HCT116 (cell line): Measurements from ENCODE around the gene USP17L25.
"Not testable (repeated sequence)": the region's sequence is repeated elsewhere in the genome, so short reads cannot be mapped to it uniquely, and the experiment has no call there.

ENCODE experiments used
- CTCF ChIP-seq, 3 experiments: fragments of 200-600 bp in 1 of 3; sonication (generic) in 1 of 3; IDR thresholded peaks in 2 of 3; conservative IDR thresholded peaks in 1 of 3; 2 replicates each; pipeline ENCODE4 v1.5.1; 2012 to 2017; ENCODE audit warnings: low read depth in 2 of 3, low read length in 2 of 3, antibody characterized with exemption in 1 of 3, borderline replicate concordance in 1 of 3, control low read depth in 1 of 3, mild to moderate bottlenecking in 1 of 3, mixed read lengths in 1 of 3, mixed run types in 1 of 3, moderate library complexity in 1 of 3; ENCODE audit not compliant: insufficient read depth in 1 of 3
- POLR2A ChIP-seq: IDR thresholded peaks from 2 replicates; pipeline ENCODE4 v1.7.0; 2011; ENCODE audit warnings: borderline replicate concordance; ENCODE audit not compliant: insufficient read depth, insufficient read length; ENCODE audit errors: extremely low read depth
- TCF7L2 ChIP-seq: IDR thresholded peaks from 2 replicates; pipeline ENCODE4 v1.7.0; 2011; ENCODE audit warnings: borderline replicate concordance, inconsistent platforms; ENCODE audit not compliant: insufficient read depth, insufficient read length; ENCODE audit errors: extremely low read depth
- ZNF274 ChIP-seq: fragments of 200-500 bp; sonication (Bioruptor generic); IDR thresholded peaks from 2 replicates; pipeline ENCODE4 v1.6.1; 2014; ENCODE audit warnings: mild to moderate bottlenecking, low read depth, low read length, inconsistent platforms
- TF ChIP-seq, protein P1 (sequence below): IDR thresholded peaks from 2 replicates; pipeline ENCODE4 v1.6.1; 2012

- TF ChIP-seq TCF7L2; CTCF (IDR thresholded peaks at IDR 0.05 in 2 of 3, conservative IDR thresholded peaks at IDR 0.05 in 1 of 3; ENCODE audit: borderline replicate concordance in 1 of 3, insufficient read depth in 1 of 3, low read depth in 2 of 3, low read length in 2 of 3); ZNF274; POLR2A: not testable (repeated sequence)
- TF ChIP-seq, protein P1, sequence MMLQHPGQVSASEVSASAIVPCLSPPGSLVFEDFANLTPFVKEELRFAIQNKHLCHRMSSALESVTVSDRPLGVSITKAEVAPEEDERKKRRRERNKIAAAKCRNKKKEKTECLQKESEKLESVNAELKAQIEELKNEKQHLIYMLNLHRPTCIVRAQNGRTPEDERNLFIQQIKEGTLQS, result not testable (repeated sequence)
Observed at GRCh38 chr4:9324865-9325264, 4.8 kb upstream of the USP17L25 start, which contains the start of gene USP17L24.
